Measurements from ENCODE around the gene DIPK1C.

- TF ChIP-seq CTCF (IDR thresholded peaks at IDR 0.05 in 2 of 3, conservative IDR thresholded peaks at IDR 0.05 in 1 of 3; ENCODE audit: borderline replicate concordance in 1 of 3, insufficient read depth in 1 of 3, low read depth in 2 of 3, low read length in 2 of 3) (no peak), POLR2A (IDR thresholded peaks at IDR 0.05; ENCODE audit: borderline replicate concordance, extremely low read depth, insufficient read depth, insufficient read length) (no peak)
Observed at GRCh38 chr18:74400813-74401212, 56.3 kb downstream of the DIPK1C start.
